Measurements from ENCODE around the gene WDR82. TPM values are rescaled to one million over a fixed set of nuclear protein-coding genes. Genes with fewer than 3 reads are reported as not detected.

Gene WDR82
- total and polyA plus RNA-seq, 10 of the 15 experiments (the other 5 are each of a cell fraction or from before 2014, with no cell fraction given), result 10.1 to 82.4 (median 48.7) TPM

- no peak for TF ChIP-seq CEBPZ (IDR thresholded peaks at IDR 0.05; ENCODE audit: low read depth, low read length)
Observed at GRCh38 chr3:52230889-52231499, 47.5 kb downstream of the WDR82 start (continued).

GRCh38 chr3:52230461-52230860 is 48.0 kb downstream of the WDR82 start:
- in situ Hi-C loops (cut with MboI), result loop anchor here (5.0 kb wide), 1 partner anchor 112 kb away; no protein-coding TSS in a partner anchor
- Histone ChIP-seq H3K27ac (ENCODE audit: control insufficient read depth, insufficient read depth) (no peak overlapping the region), H3K36me3 (ENCODE audit: control insufficient read depth in 2 of 2, insufficient read depth in 2 of 2, low read length in 1 of 2) (peaks cover 14 to 27% of the 10 kb centered on the region in 2 experiments)
- TF ChIP-seq RELB (IDR thresholded peaks at IDR 0.05; ENCODE audit: low read depth) (no peak), POLR2A (IDR thresholded peaks at IDR 0.05; ENCODE audit: low read depth, low read length) (no peak), PBX3 (IDR thresholded peaks at IDR 0.05; ENCODE audit: insufficient replicate concordance, low read depth, low read length) (no peak), JUND (IDR thresholded peaks at IDR 0.05; ENCODE audit: low read depth, low read length) (no peak), SIN3A (IDR thresholded peaks at IDR 0.05; ENCODE audit: low read depth, low read length) (no peak), NBN (IDR thresholded peaks at IDR 0.05) (no peak), MEF2A (IDR thresholded peaks at IDR 0.05; ENCODE audit: insufficient read depth, low read depth, low read length) (no peak), SUZ12 (IDR thresholded peaks at IDR 0.05; ENCODE audit: unreplicated experiment) (no peak), IRF4 (IDR thresholded peaks at IDR 0.05; ENCODE audit: low read depth, low read length) (no peak), CBFB (IDR thresholded peaks at IDR 0.05; ENCODE audit: low read depth) (no peak), CHD2 (IDR thresholded peaks at IDR 0.05; ENCODE audit: borderline replicate concordance, low read depth, low read length) (no peak), MAX (IDR thresholded peaks at IDR 0.05; ENCODE audit: low read depth, low read length) (no peak), SP1 (IDR thresholded peaks at IDR 0.05; ENCODE audit: low read depth, low read length) (no peak), PAX8 (IDR thresholded peaks at IDR 0.05) (no peak)

More at GRCh38 chr3:52230461-52230860, 48.0 kb downstream of the WDR82 start:
- Histone ChIP-seq H3K27me3 (replicated peaks in 1 of 2; ENCODE audit: control insufficient read depth in 2 of 2, insufficient read depth in 2 of 2, low read length in 1 of 2) (no peaks in the 10 kb centered on the region), H3K9me3 (replicated peaks; ENCODE audit: control insufficient read depth, insufficient read depth, low read length) (no peaks in the 10 kb centered on the region), H3K4me1 (ENCODE audit: control insufficient read depth, insufficient read depth, low read length) (peaks cover 15% of the 10 kb centered on the region), H3K79me2 (ENCODE audit: control insufficient read depth, insufficient read depth, low read length) (no peaks in the 10 kb centered on the region; the same call in 1 of the 2 replicates), H4K20me1 (ENCODE audit: control insufficient read depth, insufficient read depth) (no peaks in the 10 kb centered on the region), H3K4me2 (ENCODE audit: control insufficient read depth, insufficient read depth) (no peak overlapping the region), H3K4me3 (no peak overlapping the region), H2AFZ (ENCODE audit: control insufficient read depth, low read depth, low read length) (no peak overlapping the region), H3K9ac (ENCODE audit: control insufficient read depth, insufficient read depth, low read length) (no peak overlapping the region)
- FAIRE-seq (no peak), DNase-seq (ENCODE audit: low read depth, low spot score) (no peak), ATAC-seq (no peak)
- 69% methylated on average over 5 of the region's 6 CpGs for WGBS (ENCODE audit: insufficient coverage, insufficient replicate concordance, low lambda C conversion rate, missing lambda C conversion rate)
- BruUV-seq (replicated peaks), result no TSS peak
- ChIA-PET POLR2A (interaction anchor here (1.3 to 1.4 kb wide), 2 partner anchors 18 to 48 kb away, joined by 3 to 5 read pairs; partner anchors contain the start of gene WDR82), RAD21 (ENCODE audit: unreplicated experiment) (interaction anchor here (1.0 to 3.1 kb wide), 7 partner anchors 7 to 150 kb away, joined by 3 to 30 read pairs (median 6); no protein-coding TSS in a partner anchor), SMC1A (ENCODE audit: uncharacterized antibody, unreplicated experiment) (interaction anchor here (0.9 to 2.9 kb wide), 6 partner anchors 10 to 107 kb away, joined by 4 to 36 read pairs (median 6); partner anchors contain the start of gene PPM1M), CTCF (interaction anchor here (0.8 to 5.7 kb wide), 15 partner anchors 10 to 476 kb away, joined by 3 to 91 read pairs (median 5); partner anchors contain the start of genes GLYCTK and WDR82)
- intact Hi-C loops (cut with micrococcal nuclease; ENCODE audit: unreplicated experiment), result no loop called here
